Thyroid gland (tissue), 4 donors: Measurements from ENCODE around the gene C13orf46. TPM values are rescaled to one million over a fixed set of nuclear protein-coding genes. Genes with fewer than 3 reads are reported as not detected.

Source experiments
- DNase-seq, 2 donors: peaks; one replicate each; pipeline ENCODE4 v3.0.0-alpha.2; 2019
- H3K27ac ChIP-seq, 3 donors: fragments of 200-600 bp; sonication (generic); 1 replicate in 2 of 3; 2 replicates in 1 of 3; pipeline ENCODE4 v1.5.1; 2016 to 2019; ENCODE audit warnings: mild to moderate bottlenecking in 1 of 3, moderate library complexity in 1 of 3
- H3K27me3 ChIP-seq: fragments of 200-600 bp; sonication (generic); one replicate; pipeline ENCODE4 v1.5.1; 2019
- H3K36me3 ChIP-seq, 2 donors: fragments of 200-600 bp; sonication (generic); one replicate each; pipeline ENCODE4 v1.5.1; 2016 to 2019
- H3K4me1 ChIP-seq, 2 donors: fragments of 200-600 bp; sonication (generic); one replicate each; pipeline ENCODE4 v1.5.1; 2017 to 2019
- H3K4me3 ChIP-seq, 3 donors: fragments of 200-600 bp; sonication (generic); replicated peaks in 1 of 3; 1 replicate in 2 of 3; 2 replicates in 1 of 3; pipeline ENCODE4 v1.5.1; 2016; ENCODE audit warnings: mild to moderate bottlenecking in 1 of 3
- H3K9me3 ChIP-seq: fragments of 200-600 bp; sonication (generic); one replicate; pipeline ENCODE4 v1.5.1; 2017
- POLR2A ChIP-seq, 2 donors: fragments of 450-650 bp; IDR thresholded peaks; one replicate each; pipeline ENCODE4 v1.6.1; 2017; ENCODE audit warnings: antibody characterized with exemption in 2 of 2, mild to moderate bottlenecking in 2 of 2, moderate library complexity in 1 of 2
- WGBS, 2 donors: methylation state at CpG; one replicate each; pipeline ENCODE4 v1.1.5; 2017; 5-methylcytosine and 5-hydroxymethylcytosine counted together
- intact Hi-C: fragments of 100-400 bp; cut with DNase I; formaldehyde crosslinking; loops from one replicate; pipeline ENCODE4 v1.15.1; 2023
- total RNA-seq, 4 donors: library from RNA; depleted of rRNA; stranded (reverse); fragments of >200 nt; gene quantifications; one replicate each; pipeline ENCODE4 v1.2.3, GENCODE V29; 2016
- TF ChIP-seq, protein P1 (sequence below), 6 experiments: fragments of 200-600 bp in 3 of 6; fragments of 450-650 bp in 3 of 6; sonication (generic) in 3 of 6; IDR thresholded peaks; one replicate each; pipeline ENCODE4 v1.5.1; 2016 to 2019; ENCODE audit warnings: antibody characterized with exemption in 6 of 6, mild to moderate bottlenecking in 2 of 6, inconsistent platforms in 1 of 6, moderate library complexity in 1 of 6

The C13orf46 gene
- total RNA-seq, 4 donors from 2014 or later = 0.67 to 9.4 (median 4.3) TPM

- H3K27me3 ChIP-seq = no peaks in the 10 kb centered on the region
- 97 to 100% methylated on average over 10 to 22 of the region's 22 CpGs for WGBS, 2 donors
- TF ChIP-seq, protein P1, sequence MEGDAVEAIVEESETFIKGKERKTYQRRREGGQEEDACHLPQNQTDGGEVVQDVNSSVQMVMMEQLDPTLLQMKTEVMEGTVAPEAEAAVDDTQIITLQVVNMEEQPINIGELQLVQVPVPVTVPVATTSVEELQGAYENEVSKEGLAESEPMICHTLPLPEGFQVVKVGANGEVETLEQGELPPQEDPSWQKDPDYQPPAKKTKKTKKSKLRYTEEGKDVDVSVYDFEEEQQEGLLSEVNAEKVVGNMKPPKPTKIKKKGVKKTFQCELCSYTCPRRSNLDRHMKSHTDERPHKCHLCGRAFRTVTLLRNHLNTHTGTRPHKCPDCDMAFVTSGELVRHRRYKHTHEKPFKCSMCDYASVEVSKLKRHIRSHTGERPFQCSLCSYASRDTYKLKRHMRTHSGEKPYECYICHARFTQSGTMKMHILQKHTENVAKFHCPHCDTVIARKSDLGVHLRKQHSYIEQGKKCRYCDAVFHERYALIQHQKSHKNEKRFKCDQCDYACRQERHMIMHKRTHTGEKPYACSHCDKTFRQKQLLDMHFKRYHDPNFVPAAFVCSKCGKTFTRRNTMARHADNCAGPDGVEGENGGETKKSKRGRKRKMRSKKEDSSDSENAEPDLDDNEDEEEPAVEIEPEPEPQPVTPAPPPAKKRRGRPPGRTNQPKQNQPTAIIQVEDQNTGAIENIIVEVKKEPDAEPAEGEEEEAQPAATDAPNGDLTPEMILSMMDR (IDR thresholded peaks at IDR 0.05) = no peak
- no peak for TF ChIP-seq POLR2A (IDR thresholded peaks at IDR 0.05)
- H3K4me3 ChIP-seq = no peak overlapping the region
- peaks cover 7 to 22% of the 10 kb centered on the region in 2 donors for H3K36me3 ChIP-seq
- no peak for DNase-seq
- H3K9me3 ChIP-seq = no peaks in the 10 kb centered on the region
- H3K4me1 ChIP-seq = peaks cover 4 to 15% of the 10 kb centered on the region in 2 donors
- intact Hi-C loops = no loop called here
- H3K27ac ChIP-seq = peak overlapping the region in 1 of 3 donors; percentile 78
These were observed 40.2 kb upstream of the C13orf46 start for GRCh38 chr13:114013952-114014629.

GRCh38 chr13:114013336-114013735 lies 39.5 kb upstream of the C13orf46 start:
- H3K27me3 ChIP-seq = no peaks in the 10 kb centered on the region
- no peak for DNase-seq
- no peak for TF ChIP-seq POLR2A (IDR thresholded peaks at IDR 0.05)
- TF ChIP-seq, protein P1 (IDR thresholded peaks at IDR 0.05) = no peak
- H3K4me1 ChIP-seq = peaks cover 4 to 15% of the 10 kb centered on the region in 2 donors
- WGBS, 2 donors = 71 to 76% methylated on average over 4 of the region's 4 CpGs
- peaks cover 9 to 19% of the 10 kb centered on the region in 2 donors for H3K36me3 ChIP-seq
- H3K27ac ChIP-seq = no peak overlapping the region
- H3K9me3 ChIP-seq = no peaks in the 10 kb centered on the region
- intact Hi-C loops = no loop called here
- no peak overlapping the region for H3K4me3 ChIP-seq

DNA sequence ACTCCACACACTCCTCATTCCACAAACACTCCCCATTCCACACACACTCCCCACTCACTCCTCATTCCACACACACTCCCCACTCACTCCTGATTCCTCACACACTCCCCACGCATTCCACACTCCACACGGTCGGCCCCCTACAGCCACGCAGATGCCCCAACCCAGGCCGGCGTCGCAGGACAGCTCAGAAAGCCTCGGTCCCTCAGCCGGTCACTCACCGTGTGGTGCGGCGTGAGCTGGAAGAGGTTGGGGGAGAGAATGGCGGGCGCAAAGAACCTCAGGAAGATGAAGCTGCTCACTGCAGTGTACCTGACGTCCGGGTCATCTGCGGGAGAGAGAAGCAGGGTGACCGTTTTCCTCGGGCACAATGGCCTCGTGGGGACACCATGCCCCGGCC lies 39.0 kb upstream of the C13orf46 start:
- TF ChIP-seq, protein P1 (IDR thresholded peaks at IDR 0.05) = no peak
- TF ChIP-seq POLR2A (IDR thresholded peaks at IDR 0.05) = no peak
- H3K27me3 ChIP-seq = no peaks in the 10 kb centered on the region
- H3K27ac ChIP-seq = no peak overlapping the region
- intact Hi-C loops = no loop called here
- no peak overlapping the region for H3K4me3 ChIP-seq
- DNase-seq = no peak
- WGBS, 2 donors = 90 to 94% methylated on average over 21 of the region's 21 CpGs
- peaks cover 9 to 18% of the 10 kb centered on the region in 2 donors for H3K36me3 ChIP-seq
- no peaks in the 10 kb centered on the region for H3K9me3 ChIP-seq
- H3K4me1 ChIP-seq = peaks cover 4 to 15% of the 10 kb centered on the region in 2 donors

GRCh38 chr13:114012141-114012540 lies 38.3 kb upstream of the C13orf46 start:
- TF ChIP-seq, protein P1 (IDR thresholded peaks at IDR 0.05) = no peak
- TF ChIP-seq POLR2A (IDR thresholded peaks at IDR 0.05) = no peak
- intact Hi-C loops = no loop called here
- WGBS, 2 donors = 96% methylated on average over 17 of the region's 17 CpGs
- DNase-seq = no peak
- Histone ChIP-seq H3K4me1 (peaks cover 4 to 15% of the 10 kb centered on the region in 2 donors), H3K4me3 (no peak overlapping the region), H3K27me3 (no peaks in the 10 kb centered on the region), H3K9me3 (no peaks in the 10 kb centered on the region), H3K36me3 (peaks cover 9 to 17% of the 10 kb centered on the region in 2 donors), H3K27ac (no peak overlapping the region)

DNA sequence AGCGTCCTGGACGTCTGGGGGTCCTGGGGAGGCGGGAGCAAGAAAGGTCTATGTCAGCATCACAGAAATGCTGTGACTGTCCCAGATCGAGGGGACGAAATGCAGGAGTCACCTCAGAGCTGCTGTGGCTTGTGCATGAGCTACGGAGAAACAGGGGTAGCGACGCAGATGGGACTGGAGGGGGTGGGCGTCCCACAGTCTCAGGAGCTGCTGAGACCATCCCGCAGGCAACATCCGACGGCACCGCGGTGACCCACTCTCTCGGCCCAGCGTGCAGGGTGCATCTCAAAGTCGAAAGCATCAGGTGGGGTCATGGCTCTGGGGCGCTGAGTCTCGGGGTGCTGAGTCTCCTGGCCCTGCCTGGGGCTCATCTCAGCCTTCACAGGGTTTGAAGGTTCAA lies 37.4 kb upstream of the C13orf46 start:
- intact Hi-C loops = no loop called here
- Histone ChIP-seq H3K4me3 (no peak overlapping the region), H3K36me3 (peaks cover 9 to 12% of the 10 kb centered on the region in 2 donors), H3K4me1 (peaks cover 4 to 12% of the 10 kb centered on the region in 2 donors), H3K27ac (no peak overlapping the region), H3K27me3 (no peaks in the 10 kb centered on the region), H3K9me3 (no peaks in the 10 kb centered on the region)
- WGBS, 2 donors = 93 to 100% methylated on average over 5 to 19 of the region's 19 CpGs
- TF ChIP-seq, protein P1 (IDR thresholded peaks at IDR 0.05) = no peak
- no peak for TF ChIP-seq POLR2A (IDR thresholded peaks at IDR 0.05)
- no peak for DNase-seq
